ENCODE measurements around the gene CADM2.
A peak's percentile ranks its signal among the peaks of the same experiment; 100 is the strongest.
"Not testable (repeated sequence)": the region's sequence is repeated elsewhere in the genome, so short reads cannot be mapped to it uniquely, and the experiment has no call there.

Gene CADM2

DNA sequence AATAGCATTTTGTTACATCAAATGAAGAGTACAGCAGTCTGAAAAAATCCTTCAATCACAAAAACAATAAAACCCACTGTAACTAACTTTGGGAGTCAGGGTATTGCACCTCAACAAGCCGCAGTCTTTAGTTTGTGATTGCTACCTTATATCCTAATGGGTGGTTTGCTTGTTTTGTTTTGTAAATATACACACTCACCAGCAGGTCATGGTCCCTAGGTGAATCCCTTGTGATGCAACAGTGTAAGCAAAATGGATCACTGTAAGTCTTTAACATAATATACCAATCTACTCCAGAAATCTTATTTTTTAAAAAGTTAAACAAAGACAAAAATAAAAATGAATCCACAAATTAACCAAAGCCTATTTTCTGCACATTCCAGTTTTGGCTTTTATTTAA, 749.5 kb downstream of the CADM2 start:
- not testable (repeated sequence) for FAIRE-seq

DNA sequence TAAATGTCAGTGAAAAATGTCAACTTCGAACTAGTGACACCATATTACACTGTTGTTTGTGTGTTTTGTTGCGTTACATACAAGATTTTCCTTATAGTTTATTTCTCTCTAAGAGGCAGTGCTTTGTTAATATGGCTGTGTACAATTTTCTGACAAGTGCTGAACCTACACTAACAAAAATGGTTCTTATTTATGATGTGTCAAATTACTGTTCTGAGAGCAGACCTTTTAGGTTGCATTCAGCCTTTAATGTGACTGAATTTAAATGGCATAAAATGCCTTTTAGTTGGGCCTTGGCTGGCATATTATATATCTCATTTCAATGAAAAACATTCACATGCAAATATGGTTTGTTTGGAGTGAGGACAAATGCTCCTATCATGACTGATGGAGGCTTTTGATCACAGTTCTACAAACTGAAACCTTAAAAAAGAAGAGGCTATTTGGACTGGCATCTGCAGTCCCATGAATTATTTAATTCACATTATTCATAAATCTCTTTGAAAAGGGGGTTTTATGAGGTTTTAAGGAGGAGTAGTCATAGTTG, 750.6 kb downstream of the CADM2 start:
- no peak for FAIRE-seq

DNA sequence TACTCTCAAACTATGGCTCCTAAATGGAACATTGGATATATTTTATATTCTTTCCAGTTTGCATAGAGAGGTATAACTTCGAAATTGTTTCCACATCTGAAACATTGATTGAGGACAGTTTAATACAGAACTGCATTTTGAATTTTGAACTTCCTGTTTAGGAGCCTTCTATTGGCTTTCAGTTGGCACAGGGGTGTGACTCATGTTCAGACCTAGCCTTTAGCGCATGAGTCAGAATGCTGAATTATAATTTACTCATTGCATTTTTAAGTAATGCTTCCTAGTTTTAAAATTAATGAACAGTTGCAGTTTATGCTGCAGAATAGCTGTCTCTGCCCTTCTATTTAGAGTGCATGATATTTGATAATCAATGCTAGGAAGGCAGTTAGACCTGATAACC, 751.7 kb downstream of the CADM2 start:
- FAIRE-seq, result no peak

DNA sequence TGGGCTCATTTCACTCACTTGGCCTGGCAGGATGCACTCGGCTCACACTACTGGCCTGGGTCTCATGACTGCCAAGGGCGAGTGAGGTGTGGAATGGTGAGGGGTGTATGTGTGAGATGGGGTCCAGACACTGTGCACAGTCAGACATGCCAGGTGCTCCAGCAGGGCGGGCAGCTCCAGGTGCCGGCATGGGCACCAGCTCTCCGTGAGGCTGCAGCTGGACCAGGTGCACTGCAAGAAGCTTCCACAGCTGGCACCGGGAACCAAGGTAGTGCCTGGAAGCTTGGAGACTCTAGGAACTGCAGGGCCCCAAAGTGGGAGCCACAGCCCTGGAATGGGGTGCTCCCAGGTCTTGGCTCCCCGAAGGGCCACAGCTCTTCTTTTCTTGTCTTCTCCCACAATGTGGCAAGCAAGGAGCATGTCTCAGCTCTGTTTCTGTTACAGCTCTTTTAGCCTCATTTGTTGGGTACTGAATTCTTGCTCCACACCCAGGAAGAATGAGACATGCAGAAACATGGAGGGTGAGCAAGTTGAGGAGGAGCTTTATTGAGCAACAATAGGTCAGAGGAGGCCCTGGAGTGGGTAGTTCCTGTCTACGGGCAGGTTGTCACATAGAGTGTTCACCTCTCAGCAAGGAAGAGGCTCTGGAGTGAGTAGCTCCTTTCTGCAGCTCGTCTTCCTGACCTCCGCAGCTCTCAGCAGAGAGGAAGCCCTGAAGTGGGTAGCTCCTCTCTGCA, 762.8 kb downstream of the CADM2 start:
- FAIRE-seq, result no peak

DNA sequence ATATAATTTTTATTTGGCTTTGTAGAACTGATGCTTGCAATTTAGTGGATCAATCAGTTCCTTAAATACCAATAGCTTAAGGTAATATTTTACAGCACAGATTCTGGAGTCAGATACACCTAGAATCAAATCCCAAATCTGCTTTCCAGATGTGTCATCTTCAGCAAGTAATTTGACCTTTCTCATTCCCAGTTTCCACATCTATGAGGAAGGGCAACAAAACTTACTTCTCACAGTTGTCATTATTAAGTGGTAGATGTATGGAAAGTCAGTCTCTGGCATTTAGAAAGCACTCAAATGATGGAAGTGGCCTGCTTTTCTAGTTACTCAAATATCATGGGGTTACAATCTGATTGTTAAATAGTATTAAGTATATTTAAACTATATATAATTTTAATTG, 767.0 kb downstream of the CADM2 start:
- no peak for FAIRE-seq

DNA sequence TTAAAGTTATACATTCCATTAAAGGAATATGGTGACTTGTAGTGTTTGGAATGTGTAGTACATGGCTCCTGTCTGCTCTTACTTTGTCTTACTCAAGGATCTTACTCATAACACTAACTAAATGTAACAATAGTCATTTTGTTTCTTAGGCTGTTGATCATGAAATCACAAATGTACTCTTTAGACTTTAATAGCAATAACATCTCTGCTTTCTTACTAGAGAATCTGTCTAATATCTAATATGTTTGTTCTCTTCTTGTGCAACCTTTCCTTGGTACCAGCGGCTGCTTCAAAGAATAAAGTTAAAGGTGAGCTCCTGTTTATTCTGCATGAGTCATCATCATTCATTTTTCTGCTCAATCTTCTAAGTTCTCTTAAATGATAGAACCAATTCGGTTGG, 767.5 kb downstream of the CADM2 start:
- FAIRE-seq, result no peak

DNA sequence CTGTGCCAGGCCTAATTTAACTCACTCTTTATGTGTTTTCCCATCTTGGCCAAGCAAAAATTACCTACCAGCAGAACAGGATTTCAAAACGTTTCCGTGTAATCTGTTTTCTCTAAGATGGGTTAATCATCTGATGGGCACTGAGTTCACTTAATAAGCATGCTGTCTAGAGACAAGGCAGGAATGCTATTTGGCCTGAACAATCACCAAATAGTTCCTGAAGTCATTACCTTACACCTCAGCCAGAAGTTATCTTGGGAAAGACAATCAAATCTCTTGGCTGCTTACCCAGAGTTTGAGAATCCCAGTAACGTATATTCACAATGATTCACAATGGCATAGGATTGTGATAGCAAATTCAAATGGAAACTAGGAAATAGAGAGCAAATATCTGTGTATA, 779.1 kb downstream of the CADM2 start:
- FAIRE-seq, result no peak

DNA sequence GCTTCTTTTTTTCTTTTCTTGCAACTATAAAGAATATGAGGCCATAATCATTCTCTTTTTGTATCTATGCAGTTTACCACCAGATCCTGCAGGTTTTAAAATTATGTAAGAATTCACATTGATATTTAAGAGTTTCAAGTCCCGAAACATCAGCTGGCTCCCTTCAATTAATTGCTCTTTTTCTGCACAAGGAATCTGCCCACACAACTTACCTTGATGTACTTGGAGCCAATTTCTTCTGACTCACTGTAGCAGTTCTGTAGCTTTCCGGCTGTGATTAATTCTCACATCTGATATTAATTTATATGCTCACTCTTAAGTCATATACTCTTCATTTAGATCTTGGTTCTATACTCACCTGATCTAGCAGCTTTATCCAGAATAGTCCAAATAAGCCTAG, 781.8 kb downstream of the CADM2 start:
- FAIRE-seq, result no peak

DNA sequence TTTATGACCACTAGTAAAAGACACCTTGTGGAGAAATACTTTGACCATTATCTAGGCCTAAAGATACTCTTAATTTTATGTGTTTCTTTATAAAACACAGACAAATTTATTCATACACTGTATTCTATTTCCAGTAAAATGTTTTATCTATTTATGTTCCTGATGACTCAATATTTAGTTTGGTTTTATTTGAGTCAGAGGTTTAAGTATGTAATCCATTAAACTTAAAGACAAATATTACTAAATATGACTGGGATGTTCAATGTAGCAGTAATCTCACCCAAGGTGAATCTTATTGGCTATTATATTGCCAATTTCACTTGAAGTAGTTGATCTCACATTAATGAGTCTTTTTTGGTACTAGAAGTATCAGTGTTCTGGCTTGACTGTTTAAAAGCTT, 799.7 kb downstream of the CADM2 start:
- FAIRE-seq, result no peak

DNA sequence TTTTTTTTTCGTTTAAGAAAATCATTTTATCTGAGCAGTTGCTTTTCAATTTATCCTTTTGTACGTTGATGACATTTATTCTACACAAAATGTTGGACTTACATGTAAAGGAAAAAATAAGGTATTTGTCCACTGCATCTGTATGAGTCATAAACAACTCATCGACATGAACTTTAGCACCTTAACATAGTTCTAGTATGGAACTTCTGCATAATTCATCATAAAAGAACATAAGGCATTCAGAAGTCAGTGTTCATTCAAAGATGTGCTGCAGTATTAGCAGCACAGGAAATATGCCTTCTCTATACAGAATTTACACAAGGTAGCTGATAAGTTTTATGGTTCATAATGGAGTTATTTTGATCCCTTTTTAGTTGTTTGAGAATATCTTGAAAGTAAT, 801.6 kb downstream of the CADM2 start:
- FAIRE-seq, result no peak

DNA sequence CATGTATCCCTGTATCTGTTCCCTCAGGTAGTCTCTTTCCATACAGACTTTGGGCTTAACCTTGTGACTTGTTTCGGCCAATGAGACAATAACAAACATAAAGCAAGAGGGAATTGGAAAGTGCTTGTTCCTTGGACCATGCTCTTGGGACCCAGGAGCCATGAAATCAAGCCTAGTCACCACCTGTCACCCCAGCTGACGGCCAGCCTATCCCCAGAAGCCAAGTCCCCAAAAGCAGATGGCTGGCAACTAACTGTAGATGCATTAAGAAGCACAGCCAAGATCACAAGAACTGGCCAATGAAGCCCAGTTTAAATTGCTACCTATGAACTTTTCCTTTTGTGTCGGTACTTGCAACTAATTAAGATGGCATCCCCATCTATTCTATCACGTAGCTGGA, 822.0 kb downstream of the CADM2 start:
- FAIRE-seq, result no peak

DNA sequence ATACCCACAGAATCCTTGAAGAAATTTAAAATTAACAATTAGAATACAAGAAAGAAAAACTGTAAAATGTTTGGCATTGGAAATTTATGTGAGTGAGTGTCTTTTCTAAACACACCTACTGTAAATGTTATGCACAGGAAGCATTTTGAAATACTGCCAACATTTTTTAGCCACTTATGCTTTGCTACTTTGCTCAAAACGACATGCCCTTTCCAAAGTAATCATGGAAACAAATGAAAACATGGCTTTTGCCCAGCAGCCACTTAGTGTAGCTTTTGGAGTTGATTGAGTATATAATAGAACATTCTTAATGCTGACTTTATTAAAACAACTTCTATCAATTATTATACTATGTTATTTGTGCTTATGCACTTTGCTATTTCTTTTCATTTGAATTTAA, 823.0 kb downstream of the CADM2 start:
- FAIRE-seq, result no peak

DNA sequence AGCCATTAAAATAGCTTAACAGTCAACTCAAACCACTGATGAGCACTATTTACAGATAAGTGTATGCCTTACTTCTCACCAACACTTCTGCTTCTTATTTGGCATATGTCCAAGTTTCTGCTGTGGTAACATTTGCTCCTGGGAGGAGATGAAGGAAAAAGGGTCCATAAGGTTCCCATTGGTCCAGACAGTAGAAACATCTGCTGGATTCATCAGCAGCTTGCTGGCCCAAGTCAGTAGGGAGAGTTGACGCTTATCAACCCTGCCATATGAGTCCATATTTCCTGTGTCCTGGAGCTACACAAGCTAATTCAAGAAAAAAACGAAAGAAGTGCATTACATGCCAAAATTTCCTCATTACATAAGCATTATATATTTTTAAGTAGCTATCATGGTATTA, 824.5 kb downstream of the CADM2 start:
- FAIRE-seq, result no peak

DNA sequence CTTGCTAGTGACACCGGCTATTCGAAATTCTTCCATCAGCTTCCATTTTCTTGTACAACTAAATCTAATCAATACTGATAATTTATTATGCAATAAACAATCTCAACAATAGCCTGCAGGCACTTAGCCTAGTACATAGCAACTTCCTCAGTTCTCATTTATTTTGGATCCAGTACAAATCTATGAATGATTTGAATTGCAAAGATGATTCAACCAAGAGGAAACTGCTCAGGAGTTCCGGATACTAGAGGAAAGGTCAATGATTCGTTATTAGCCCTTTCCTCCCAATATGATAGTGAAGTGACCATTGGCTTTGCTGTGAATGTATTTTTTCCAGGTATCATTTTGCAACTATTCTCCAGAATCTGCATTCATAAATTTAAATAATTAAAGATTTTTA, 827.0 kb downstream of the CADM2 start:
- FAIRE-seq, result no peak

DNA sequence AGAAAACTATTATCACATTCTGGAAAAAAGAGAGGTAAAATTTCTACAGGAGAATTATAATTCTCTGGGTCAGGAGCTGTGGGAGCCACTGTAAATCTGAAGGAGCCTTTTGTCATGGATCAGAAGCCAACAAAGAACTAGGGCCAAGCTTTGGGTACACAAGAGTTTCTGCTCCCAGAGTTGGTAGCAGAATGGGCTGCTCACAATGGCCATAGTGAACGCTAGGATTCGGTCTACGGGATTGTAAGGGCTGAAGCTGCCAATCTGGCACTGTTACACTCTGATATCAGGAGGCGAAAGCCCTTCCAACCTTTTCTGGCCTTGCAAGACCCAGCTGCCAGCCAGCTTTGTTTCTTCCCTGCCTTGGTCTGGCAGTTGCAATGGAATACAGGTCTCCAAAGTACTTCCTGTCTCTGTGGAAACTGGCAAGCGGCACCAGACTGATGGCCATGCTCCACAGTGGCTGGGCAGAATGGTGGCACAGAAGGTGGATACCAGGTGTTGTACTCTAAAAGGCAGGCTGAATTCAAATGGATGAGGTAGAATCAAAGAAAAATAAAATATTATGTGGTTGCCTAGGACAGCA, 831.7 kb downstream of the CADM2 start:
- FAIRE-seq, result no peak

DNA sequence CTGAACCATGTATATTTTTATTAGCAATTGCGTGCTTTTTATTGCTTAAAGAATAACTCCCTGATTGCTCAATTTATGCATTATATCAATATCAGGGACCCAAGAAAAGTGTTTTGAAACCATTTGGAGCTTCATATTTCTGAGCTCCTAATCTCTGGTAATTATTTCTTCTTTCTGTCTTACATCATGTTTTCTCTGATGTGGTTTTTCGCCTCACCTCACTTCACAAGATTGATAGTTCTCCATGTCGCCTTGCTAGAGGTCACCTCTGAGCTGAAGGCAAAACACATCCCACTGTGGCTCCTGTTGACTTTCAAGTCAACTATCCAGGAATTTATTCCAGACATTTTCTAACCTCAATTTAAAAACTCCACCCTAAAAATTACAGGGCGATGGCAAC, 837.4 kb downstream of the CADM2 start:
- FAIRE-seq, result no peak

DNA sequence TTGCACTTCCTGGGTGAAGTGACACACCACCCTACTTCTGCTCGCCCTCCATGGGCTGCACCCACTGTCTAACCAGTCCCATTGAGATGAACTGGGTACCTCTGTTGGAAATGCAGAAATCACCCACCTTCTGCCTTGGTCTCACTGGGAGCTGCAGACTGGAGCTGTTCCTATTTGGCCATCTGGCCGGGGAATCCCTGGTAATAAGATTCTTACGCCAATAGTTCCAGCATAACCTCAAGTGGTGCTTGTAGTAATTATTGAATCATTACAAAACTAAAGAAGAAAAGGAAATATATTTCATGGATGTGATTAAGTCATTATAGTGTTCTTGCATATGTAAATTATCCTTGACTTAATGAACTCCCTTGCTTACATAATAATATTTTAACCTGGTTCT, 841.9 kb downstream of the CADM2 start:
- FAIRE-seq, result no peak

DNA sequence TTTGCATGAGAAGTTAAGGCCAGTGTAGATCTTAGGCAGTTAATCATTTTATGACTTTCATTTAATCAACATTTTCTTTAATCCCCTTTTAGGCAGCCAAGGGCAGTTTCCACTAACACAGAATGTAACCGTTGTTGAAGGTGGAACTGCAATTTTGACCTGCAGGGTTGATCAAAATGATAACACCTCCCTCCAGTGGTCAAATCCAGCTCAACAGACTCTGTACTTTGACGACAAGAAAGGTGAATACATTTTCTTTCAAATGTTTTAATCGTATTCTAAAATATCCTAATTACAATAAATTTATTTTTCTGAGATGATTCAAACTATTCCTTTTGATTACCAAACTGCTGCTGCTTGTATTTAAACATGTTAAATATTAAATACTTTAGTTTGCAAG, 843.2 kb downstream of the CADM2 start:
- peak; percentile 21 for FAIRE-seq

DNA sequence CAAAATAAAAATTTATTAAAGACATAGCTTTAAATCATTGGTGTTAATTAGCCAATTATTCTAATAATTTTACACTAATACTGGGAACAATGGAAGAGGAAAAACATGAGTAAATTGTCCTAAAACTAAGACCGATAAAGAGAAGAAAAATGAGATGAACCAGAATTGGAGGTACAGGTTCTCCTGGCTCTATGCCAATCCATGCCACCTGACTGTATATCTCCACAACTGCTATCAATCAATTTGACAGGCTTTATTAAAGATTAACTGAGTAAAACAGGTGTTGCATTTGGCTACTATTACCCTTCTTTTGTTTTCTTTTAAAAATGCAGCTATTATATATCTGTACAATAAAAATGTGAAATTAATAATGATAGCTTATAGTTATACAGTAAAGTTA, 850.0 kb downstream of the CADM2 start:
- no peak for FAIRE-seq

DNA sequence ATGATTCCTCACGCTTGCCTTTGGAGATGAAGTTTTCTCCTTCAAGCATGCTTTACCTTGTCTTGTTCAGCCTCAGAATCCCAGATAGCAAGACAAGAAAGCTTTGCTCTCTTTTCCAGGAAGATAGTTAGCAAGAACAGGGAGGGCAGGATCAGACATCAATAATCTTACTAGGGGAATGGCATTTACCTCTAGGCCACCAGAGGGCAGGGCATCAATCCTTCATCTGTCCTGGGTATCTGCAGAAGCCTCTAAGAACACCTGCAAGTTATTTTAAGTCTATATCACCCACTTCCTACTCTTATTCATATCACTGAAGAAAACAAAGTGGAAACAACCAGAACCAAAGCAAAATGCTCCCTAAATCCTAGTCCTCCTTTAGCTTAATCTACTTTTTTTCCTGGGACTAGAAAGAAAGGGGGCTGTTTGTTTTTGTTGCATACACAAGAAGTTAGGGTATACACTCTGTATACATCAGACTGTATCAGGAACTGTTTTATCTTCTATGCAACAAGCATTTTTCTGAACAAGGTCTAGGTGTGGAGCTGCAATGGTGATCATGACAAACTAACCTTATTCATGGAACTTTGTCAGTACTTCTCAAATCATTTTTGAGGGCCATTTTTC, 862.5 kb downstream of the CADM2 start:
- no peak for FAIRE-seq

DNA sequence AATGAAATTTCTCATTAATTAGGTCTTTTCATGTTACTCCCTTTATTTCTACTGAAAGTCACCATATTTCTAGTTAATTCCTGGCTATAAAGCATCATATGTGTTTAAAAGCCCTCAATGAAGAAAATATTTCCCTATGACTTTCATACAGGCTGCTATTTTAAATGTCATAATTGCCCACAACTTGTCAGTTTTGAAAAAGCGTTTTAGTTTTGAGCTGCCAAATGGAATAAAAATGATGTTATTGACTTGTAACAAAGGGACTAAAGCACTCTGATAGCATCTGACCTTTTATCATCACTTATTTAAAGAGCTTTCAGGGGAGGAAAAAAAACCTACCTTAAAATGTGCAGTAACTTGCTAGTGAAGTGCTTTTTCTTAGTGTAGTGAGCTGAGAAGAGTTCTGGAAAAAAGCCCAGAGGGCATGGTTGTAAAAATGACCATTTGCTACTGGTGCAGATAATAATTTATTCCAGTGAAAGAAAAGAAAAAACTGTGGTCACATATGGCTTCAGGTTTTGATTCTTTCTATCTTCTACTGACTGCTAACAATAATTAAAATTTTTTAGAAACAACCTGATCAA, 877.2 kb downstream of the CADM2 start:
- no peak for FAIRE-seq

DNA sequence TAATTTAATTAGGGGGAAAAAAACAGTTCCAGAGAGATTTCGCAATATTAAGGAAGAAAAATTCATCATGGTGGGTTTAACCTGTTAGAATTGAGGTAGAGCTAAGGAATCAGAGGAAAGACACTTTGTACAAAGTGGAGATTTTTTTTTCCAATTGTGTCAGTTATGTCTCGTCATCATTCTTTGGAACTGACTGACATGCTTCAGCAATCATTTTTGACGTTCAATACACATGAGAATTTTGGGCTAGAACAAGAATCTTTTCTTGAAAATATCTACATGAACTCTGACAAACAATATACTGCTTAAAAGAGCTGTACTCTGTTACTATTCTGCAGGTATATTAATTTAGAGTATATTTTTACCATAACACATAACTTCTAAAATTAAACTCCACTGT, 878.6 kb downstream of the CADM2 start:
- no peak for FAIRE-seq

DNA sequence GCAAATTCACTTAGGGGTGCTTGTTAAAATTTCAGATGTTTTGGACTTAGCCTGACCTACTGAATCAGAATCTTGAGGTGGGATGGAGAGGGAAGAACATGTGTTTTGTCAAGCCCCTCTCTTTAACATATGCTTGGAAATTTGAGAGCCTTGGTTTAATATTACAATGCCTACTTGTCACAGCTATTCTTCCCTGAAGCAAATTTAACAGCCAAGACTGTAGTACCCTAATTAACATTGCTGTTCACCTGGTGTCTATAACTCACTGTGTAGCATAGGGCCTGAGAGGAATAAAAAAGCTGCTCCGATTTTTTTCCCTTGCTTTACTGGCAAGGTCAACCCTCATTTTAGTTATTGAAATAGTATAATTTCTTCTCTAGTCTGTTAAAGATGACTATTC, 880.1 kb downstream of the CADM2 start:
- no peak for FAIRE-seq

DNA sequence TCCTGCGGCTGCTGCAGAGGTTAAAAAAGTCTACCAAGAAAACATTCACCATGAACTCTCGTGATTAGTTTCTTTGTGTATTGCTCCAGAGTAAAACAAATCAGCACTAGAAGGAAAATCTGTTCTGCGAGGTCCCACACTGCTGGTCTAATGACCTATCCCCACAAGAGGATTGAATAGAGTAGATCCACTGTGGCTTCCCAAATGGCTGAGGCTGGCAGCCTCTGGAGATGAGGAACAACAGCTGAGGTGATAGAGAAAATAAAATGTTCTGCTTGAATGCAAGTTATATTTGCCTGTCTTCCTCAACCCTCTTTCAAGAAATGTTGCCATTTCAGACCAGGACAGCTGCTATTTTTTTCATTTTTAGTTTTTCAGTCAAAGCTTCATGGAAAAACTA, 883.3 kb downstream of the CADM2 start:
- no peak for FAIRE-seq

Measured in G401.6 (cell line).